SJCRH30 (cell line): Measurements from ENCODE around the gene RCC1. TPM values are rescaled to one million over a fixed set of nuclear protein-coding genes. Genes with fewer than 3 reads are reported as not detected.
A peak's percentile ranks its signal among the peaks of the same experiment; 100 is the strongest.
"Not testable (repeated sequence)": the region's sequence is repeated elsewhere in the genome, so short reads cannot be mapped to it uniquely, and the experiment has no call there.

Source experiments
- DNase-seq, 2 experiments: peaks; one replicate each; pipeline ENCODE4 v3.0.0-alpha.2; 2015 to 2020
- H3K27ac ChIP-seq: fragments of 250-450 bp; sonication (Bioruptor Pico); 2 replicates; pipeline ENCODE4 v1.5.1; 2020; ENCODE audit warnings: mild to moderate bottlenecking, moderate library complexity
- H3K27me3 ChIP-seq: fragments of 250-450 bp; sonication (Bioruptor Pico); 2 replicates; pipeline ENCODE4 v1.5.1; 2020; ENCODE audit warnings: mild to moderate bottlenecking, moderate library complexity
- H3K36me3 ChIP-seq: fragments of 250-450 bp; sonication (Bioruptor Pico); 2 replicates; pipeline ENCODE4 v1.5.1; 2020; ENCODE audit warnings: mild to moderate bottlenecking, moderate library complexity
- H3K4me1 ChIP-seq: fragments of 250-450 bp; sonication (Bioruptor Pico); 2 replicates; pipeline ENCODE4 v1.5.1; 2020; ENCODE audit warnings: mild to moderate bottlenecking, moderate library complexity
- H3K4me3 ChIP-seq: fragments of 250-450 bp; sonication (Bioruptor Pico); 2 replicates; pipeline ENCODE4 v1.5.1; 2020; ENCODE audit warnings: mild to moderate bottlenecking, moderate library complexity
- H3K9me3 ChIP-seq: fragments of 250-450 bp; sonication (Bioruptor Pico); replicated peaks from 2 replicates; pipeline ENCODE4 v1.5.1; 2020; ENCODE audit warnings: mild to moderate bottlenecking, moderate library complexity
- total RNA-seq: library from RNA; depleted of rRNA; stranded (reverse); fragments of >200 nt; shearing (Covaris generic); gene quantifications from 2 replicates; pipeline ENCODE4 v1.2.3, GENCODE V29; 2014

RCC1 gene
- total RNA-seq, 1 experiment from 2014 or later, result 70.1 TPM

- peak overlapping the region; percentile 82 for H3K4me3 ChIP-seq
- peak overlapping the region; percentile 87 for H3K27ac ChIP-seq
- H3K27me3 ChIP-seq, result peaks cover 14% of the 10 kb centered on the region
- H3K9me3 ChIP-seq, result 0 out of 2 replicates have a peak, but pooled peaks cover 4% of the 10 kb centered on the region
- H3K36me3 ChIP-seq, result peaks cover 59% of the 10 kb centered on the region
- no peak for DNase-seq
- H3K4me1 ChIP-seq, result peaks cover 33% of the 10 kb centered on the region
These were observed 1.0 kb downstream of the RCC1 start for GRCh38 chr1:28506907-28507246.

- peaks cover 14% of the 10 kb centered on the region for H3K27me3 ChIP-seq
- H3K4me1 ChIP-seq, result peaks cover 33% of the 10 kb centered on the region
- H3K9me3 ChIP-seq, result 0 out of 2 replicates have a peak, but pooled peaks cover 4% of the 10 kb centered on the region
- peak in 1 of 2 experiments; percentile 45 for DNase-seq
- peaks cover 62% of the 10 kb centered on the region for H3K36me3 ChIP-seq
- peak overlapping the region; percentile 82 for H3K4me3 ChIP-seq
- H3K27ac ChIP-seq, result peak overlapping the region; percentile 87
These were observed 1.4 kb downstream of the RCC1 start for GRCh38 chr1:28507247-28507645.

GRCh38 chr1:28507646-28508434, 2.0 kb downstream of the RCC1 start:
- H3K4me3 ChIP-seq, result peak overlapping the region; percentile 82
- 0 out of 2 replicates have a peak, but pooled peaks cover 4% of the 10 kb centered on the region for H3K9me3 ChIP-seq
- peaks cover 33% of the 10 kb centered on the region for H3K4me1 ChIP-seq
- H3K27me3 ChIP-seq, result peaks cover 14% of the 10 kb centered on the region
- DNase-seq, result no peak
- H3K36me3 ChIP-seq, result peaks cover 67% of the 10 kb centered on the region
- H3K27ac ChIP-seq, result peak overlapping the region; percentile 87

GRCh38 chr1:28508435-28508754, 2.6 kb downstream of the RCC1 start:
- Histone ChIP-seq H3K27ac (peak overlapping the region; percentile 87), H3K4me1 (peaks cover 33% of the 10 kb centered on the region), H3K27me3 (peaks cover 14% of the 10 kb centered on the region), H3K4me3 (peak overlapping the region; percentile 82), H3K36me3 (peaks cover 72% of the 10 kb centered on the region), H3K9me3 (0 out of 2 replicates have a peak, but pooled peaks cover 4% of the 10 kb centered on the region)
- DNase-seq, result peak in 1 of 2 experiments; percentile 38

- H3K4me1 ChIP-seq, result peaks cover 33% of the 10 kb centered on the region
- 0 out of 2 replicates have a peak, but pooled peaks cover 4% of the 10 kb centered on the region for H3K9me3 ChIP-seq
- DNase-seq, result peak in 1 of 2 experiments; percentile 55
- H3K27ac ChIP-seq, result peak overlapping the region; percentile 87
- H3K4me3 ChIP-seq, result peak overlapping the region; percentile 82
- H3K27me3 ChIP-seq, result peaks cover 14% of the 10 kb centered on the region
- H3K36me3 ChIP-seq, result peaks cover 77% of the 10 kb centered on the region
These were observed 3.9 kb downstream of the RCC1 start for GRCh38 chr1:28509705-28510272.

- H3K4me3 ChIP-seq, result 0 out of 2 replicates have a peak overlapping the region, but pooled peaks have one; percentile 0
- peaks cover 77% of the 10 kb centered on the region for H3K36me3 ChIP-seq
- H3K27ac ChIP-seq, result peak overlapping the region; percentile 87
- H3K9me3 ChIP-seq, result 0 out of 2 replicates have a peak, but pooled peaks cover 4% of the 10 kb centered on the region
- H3K27me3 ChIP-seq, result peaks cover 14% of the 10 kb centered on the region
- H3K4me1 ChIP-seq, result peaks cover 33% of the 10 kb centered on the region
- DNase-seq, result peak in 1 of 2 experiments; percentile 64
These were observed 4.6 kb downstream of the RCC1 start for GRCh38 chr1:28510273-28510969.

- H3K4me3 ChIP-seq, result 0 out of 2 replicates have a peak overlapping the region, but pooled peaks have one; percentile 0
- H3K9me3 ChIP-seq, result 0 out of 2 replicates have a peak, but pooled peaks cover 4% of the 10 kb centered on the region
- peaks cover 33% of the 10 kb centered on the region for H3K4me1 ChIP-seq
- peak overlapping the region; percentile 87 for H3K27ac ChIP-seq
- peaks cover 14% of the 10 kb centered on the region for H3K27me3 ChIP-seq
- DNase-seq, result peak in 1 of 2 experiments; percentile 67
- H3K36me3 ChIP-seq, result peaks cover 76% of the 10 kb centered on the region
These were observed 5.2 kb downstream of the RCC1 start for GRCh38 chr1:28510970-28511440.

GRCh38 chr1:28512058-28512611, 6.3 kb downstream of the RCC1 start:
- Histone ChIP-seq H3K36me3 (peaks cover 65% of the 10 kb centered on the region), H3K27ac (no peak overlapping the region; the same call in 1 of the 2 replicates)

GRCh38 chr1:28514445-28514933, 8.6 kb downstream of the RCC1 start:
- H3K27me3 ChIP-seq, result peaks cover 14% of the 10 kb centered on the region
- H3K9me3 ChIP-seq, DNase-seq, H3K4me3 ChIP-seq, H3K27ac ChIP-seq: not testable (repeated sequence)
- peaks cover 15% of the 10 kb centered on the region for H3K4me1 ChIP-seq
- peaks cover 41% of the 10 kb centered on the region for H3K36me3 ChIP-seq

More at GRCh38 chr1:28512058-28512611, 6.3 kb downstream of the RCC1 start:
- H3K4me1 ChIP-seq, result peaks cover 33% of the 10 kb centered on the region
- H3K27me3 ChIP-seq, result peaks cover 14% of the 10 kb centered on the region
- no peak overlapping the region for H3K4me3 ChIP-seq
- DNase-seq, result peak in 1 of 2 experiments; percentile 50
- H3K9me3 ChIP-seq, result 0 out of 2 replicates have a peak, but pooled peaks cover 4% of the 10 kb centered on the region

GRCh38 chr1:28516518-28516956, 10.7 kb downstream of the RCC1 start:
- no peaks in the 10 kb centered on the region for H3K4me1 ChIP-seq
- no peak for DNase-seq
- peaks cover 20% of the 10 kb centered on the region for H3K36me3 ChIP-seq
- H3K27me3 ChIP-seq, result no peaks in the 10 kb centered on the region
- no peak overlapping the region for H3K27ac ChIP-seq
- no peaks in the 10 kb centered on the region for H3K9me3 ChIP-seq
- H3K4me3 ChIP-seq, result no peak overlapping the region

- DNase-seq, result no peak
- H3K4me1 ChIP-seq, result no peaks in the 10 kb centered on the region
- no peaks in the 10 kb centered on the region for H3K27me3 ChIP-seq
- H3K9me3 ChIP-seq, result no peaks in the 10 kb centered on the region
- H3K36me3 ChIP-seq, result peaks cover 11% of the 10 kb centered on the region
- peak overlapping the region; percentile 75 for H3K4me3 ChIP-seq
- H3K27ac ChIP-seq, result peak overlapping the region; percentile 79
These were observed 11.8 kb downstream of the RCC1 start for GRCh38 chr1:28517649-28517999.

GRCh38 chr1:28518000-28518744, 12.3 kb downstream of the RCC1 start:
- Histone ChIP-seq H3K4me1 (no peaks in the 10 kb centered on the region), H3K4me3 (peak overlapping the region; percentile 75), H3K27ac (peak overlapping the region; percentile 79), H3K27me3 (no peaks in the 10 kb centered on the region), H3K9me3 (no peaks in the 10 kb centered on the region), H3K36me3 (peaks cover 9% of the 10 kb centered on the region)
- DNase-seq, result peak; percentile 95

- H3K9me3 ChIP-seq, result no peaks in the 10 kb centered on the region
- H3K36me3 ChIP-seq, result peaks cover 7% of the 10 kb centered on the region
- H3K27ac ChIP-seq, result peak overlapping the region; percentile 79
- peak overlapping the region; percentile 75 for H3K4me3 ChIP-seq
- no peaks in the 10 kb centered on the region for H3K4me1 ChIP-seq
- H3K27me3 ChIP-seq, result no peaks in the 10 kb centered on the region
- peak in 1 of 2 experiments; percentile 65 for DNase-seq
These were observed 13.0 kb downstream of the RCC1 start for GRCh38 chr1:28518745-28519341.
